GM12873 (cell line): ENCODE measurements around the gene HDGFL1.

Source experiments
- TF ChIP-seq, protein P1 (sequence below): IDR thresholded peaks from 2 replicates; pipeline ENCODE4 v1.5.1; 2012; ENCODE audit warnings: low read depth, mild to moderate bottlenecking, moderate library complexity, low read length, control low read depth; ENCODE audit not compliant: insufficient read depth; ENCODE audit errors: missing control alignments

HDGFL1 gene

DNA sequence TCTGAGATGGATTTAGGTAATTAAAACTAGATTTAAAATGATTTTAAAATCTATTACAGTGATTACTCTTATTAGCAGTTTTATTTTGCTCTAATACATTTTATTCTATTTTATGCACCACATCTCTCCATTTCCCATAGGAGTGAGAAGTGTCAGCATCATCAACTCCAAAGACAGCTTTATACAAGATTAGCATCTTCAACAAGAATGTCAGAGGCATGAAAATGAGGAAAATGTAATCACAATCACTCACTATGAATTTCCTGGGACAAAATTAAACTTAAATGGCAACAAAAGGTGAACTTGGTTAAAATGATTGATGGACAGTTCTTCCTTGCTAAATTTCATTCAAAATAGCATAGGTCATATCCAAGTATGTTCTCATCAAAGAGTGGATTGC is 19.8 kb downstream of the HDGFL1 start:
- TF ChIP-seq, protein P1, sequence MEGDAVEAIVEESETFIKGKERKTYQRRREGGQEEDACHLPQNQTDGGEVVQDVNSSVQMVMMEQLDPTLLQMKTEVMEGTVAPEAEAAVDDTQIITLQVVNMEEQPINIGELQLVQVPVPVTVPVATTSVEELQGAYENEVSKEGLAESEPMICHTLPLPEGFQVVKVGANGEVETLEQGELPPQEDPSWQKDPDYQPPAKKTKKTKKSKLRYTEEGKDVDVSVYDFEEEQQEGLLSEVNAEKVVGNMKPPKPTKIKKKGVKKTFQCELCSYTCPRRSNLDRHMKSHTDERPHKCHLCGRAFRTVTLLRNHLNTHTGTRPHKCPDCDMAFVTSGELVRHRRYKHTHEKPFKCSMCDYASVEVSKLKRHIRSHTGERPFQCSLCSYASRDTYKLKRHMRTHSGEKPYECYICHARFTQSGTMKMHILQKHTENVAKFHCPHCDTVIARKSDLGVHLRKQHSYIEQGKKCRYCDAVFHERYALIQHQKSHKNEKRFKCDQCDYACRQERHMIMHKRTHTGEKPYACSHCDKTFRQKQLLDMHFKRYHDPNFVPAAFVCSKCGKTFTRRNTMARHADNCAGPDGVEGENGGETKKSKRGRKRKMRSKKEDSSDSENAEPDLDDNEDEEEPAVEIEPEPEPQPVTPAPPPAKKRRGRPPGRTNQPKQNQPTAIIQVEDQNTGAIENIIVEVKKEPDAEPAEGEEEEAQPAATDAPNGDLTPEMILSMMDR: no peak

DNA sequence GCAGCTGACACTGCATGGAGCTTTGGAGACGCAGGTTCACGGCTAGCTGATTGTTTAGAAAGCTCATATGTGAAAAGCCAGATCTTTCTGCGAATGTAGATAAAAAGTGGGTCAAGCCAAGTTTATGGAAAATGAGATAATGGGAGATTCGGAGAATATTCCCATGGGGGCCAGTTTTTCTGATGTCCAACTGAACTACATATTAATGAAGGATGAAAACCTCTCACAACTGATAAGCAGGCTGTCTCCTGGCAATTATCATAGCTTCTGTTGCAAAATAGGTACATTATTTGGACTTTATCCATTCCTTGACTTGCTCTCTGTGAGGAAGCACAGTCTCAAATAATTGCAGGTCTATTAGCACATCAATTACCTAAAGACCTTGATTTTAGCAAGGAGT is 21.1 kb downstream of the HDGFL1 start:
- TF ChIP-seq, protein P1: no peak

DNA sequence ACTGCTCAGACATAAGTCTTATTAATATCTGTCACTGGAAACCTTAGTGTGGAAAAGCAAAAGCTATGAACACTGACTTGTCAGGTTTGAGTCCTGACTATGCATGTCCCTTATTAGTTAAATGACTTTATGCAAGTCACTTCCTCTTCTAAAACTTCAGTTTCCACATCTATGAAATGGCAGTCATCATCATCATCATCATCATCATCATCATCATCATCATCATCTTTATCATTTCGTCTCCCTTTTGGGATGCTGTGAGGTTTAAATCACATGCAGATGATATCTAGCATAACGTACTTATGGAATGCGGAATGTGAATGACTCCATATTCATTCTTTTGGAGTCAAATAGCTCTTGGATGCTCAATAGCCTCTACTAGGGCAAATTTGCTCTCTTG is 24.5 kb downstream of the HDGFL1 start:
- TF ChIP-seq, protein P1: no peak

DNA sequence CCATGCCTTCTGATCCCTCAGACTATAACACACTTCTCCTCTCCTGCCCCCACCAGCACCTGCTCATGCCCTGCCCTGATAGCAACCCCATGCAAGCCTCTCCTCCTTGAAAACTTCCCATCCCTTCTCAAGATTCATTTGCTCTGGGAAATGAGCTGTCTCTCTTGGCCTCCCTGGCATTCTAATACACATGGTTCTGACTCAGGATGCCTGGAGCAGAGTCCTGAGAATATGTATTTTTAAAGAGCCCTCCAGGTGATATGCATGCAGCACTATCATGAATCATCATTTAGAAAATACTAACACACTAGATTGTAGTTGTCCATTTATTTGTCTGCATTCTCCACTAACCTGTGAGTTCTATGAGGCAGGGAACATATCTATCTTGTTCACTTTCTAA is 26.6 kb downstream of the HDGFL1 start:
- TF ChIP-seq, protein P1: no peak

DNA sequence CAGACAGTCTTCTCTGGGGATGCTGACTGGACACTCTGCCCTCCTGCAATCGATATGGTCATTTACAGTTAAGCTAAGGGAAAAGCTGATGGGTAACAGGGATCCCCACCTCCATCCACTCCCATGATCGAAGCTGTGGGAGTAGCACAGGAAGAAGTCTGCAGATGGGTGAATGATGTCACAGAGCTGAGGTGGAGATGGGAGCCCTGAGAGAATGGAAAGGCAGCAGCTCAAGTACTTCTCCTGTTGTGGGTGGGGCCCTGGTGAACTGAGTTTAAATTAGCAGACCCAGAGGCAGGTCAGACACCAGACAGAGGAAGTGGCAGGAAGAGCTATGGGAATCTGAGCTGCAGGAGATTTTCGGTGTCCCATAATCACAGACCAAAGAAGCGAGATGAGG is 29.0 kb downstream of the HDGFL1 start:
- TF ChIP-seq, protein P1: no peak

DNA sequence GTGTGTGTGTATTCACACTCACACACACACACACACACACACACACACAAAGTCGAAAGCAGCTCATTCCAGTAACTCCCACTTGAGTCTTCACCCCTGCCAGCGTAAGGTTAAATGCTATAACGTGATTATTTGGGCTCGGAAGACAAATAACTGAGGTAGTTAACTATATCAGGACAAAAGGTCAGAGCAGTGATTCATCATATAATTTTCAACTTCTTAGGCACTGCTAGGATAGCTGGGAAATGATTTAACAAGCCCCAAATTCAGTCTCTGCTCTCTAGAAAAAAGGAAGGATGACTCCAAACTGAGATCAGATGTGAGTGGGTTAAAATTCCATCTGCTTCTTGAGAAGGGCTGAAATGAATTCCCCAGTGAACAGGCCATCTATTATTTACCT is 30.7 kb downstream of the HDGFL1 start:
- TF ChIP-seq, protein P1: no peak

DNA sequence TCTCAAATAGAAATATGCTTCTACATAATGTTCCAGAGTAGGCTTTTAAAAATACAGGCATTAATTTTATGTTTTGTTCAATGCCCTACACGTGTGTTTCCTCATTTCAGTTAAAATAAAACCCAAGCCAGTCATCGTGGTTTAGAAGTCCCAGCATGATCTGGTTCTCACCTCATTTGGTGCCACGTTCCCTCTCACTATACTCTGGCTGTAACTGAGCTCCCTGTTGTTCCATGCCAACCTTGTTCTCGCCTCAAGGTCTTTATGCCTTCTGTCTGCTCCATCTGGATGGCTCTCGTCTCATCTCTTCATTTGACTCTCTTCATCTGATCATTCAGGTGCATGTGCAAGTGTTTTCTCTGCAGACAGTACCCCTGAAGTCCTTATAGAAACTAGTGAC is 32.6 kb downstream of the HDGFL1 start:
- TF ChIP-seq, protein P1: no peak
